ENCODE data around the gene NGDN.

NGDN gene

DNA sequence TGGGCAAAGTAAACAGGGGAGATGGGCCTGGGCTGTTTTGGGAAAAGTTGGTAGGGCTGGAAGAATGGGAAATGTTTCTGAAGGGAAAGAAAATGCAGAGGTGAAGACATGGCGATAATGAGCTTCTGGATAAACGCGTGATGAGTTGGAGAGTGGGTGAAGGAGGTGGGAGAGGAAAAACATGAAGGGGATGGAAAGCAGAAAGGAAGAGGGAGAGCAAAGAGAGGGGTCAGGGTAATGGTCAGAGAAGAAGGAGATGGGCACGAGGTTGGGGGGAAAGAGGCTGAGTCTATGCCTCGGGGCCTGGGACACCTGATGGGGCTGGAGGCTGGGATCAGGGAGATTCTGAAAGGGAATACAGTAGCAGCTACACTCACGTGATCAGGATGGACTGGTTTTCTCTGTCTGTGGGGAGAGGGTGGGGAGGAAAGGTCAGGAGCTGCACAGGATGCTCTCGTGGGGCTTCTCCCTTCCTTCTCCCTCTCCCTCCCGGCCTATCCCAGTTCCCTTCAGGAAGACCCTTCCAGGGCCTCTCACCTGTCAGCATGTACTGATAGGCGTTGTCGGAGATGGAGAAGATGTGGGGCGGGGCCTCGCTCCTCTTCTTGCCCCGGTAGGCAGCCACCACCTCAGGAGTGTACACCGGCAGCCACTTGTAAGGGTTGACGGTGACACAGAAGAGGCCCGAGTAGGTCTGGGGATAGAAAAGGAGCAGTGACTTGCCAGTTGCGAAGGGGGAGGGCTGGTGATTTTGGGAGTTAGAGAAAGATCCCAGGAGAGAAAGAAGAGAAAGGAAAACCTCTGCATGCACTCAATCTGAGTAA is 37.2 kb upstream of the NGDN start:
- peaks cover 0 to 19% (median 4%) of the 10 kb centered on the region in 5 donors for H3K27me3 ChIP-seq (ENCODE audit: control insufficient read depth in 5 of 5, insufficient read depth in 4 of 5, low read length in 5 of 5)
- no peak overlapping the region for H3K4me3 ChIP-seq (ENCODE audit: low read depth in 1 of 5, low read length in 5 of 5)
- H3K4me1 ChIP-seq (ENCODE audit: control insufficient read depth in 5 of 5, insufficient read depth in 5 of 5, low read length in 5 of 5): no peaks in the 10 kb centered on the region
- H3K27ac ChIP-seq (ENCODE audit: low read depth, low read length): no peak overlapping the region
- H3K9ac ChIP-seq (ENCODE audit: low read length in 5 of 5): no peak overlapping the region
- no peaks in the 10 kb centered on the region for H3K9me3 ChIP-seq (ENCODE audit: control insufficient read depth in 5 of 5, low read length in 5 of 5)
- H3K36me3 ChIP-seq (ENCODE audit: control insufficient read depth in 5 of 5, insufficient read depth in 5 of 5, low read length in 5 of 5): no peaks in the 10 kb centered on the region

GRCh38 chr14:23432946-23433345 is 36.6 kb upstream of the NGDN start:
- Histone ChIP-seq H3K27me3 (ENCODE audit: control insufficient read depth in 5 of 5, insufficient read depth in 4 of 5, low read length in 5 of 5) (peaks cover 0 to 19% (median 4%) of the 10 kb centered on the region in 5 donors), H3K4me1 (ENCODE audit: control insufficient read depth in 5 of 5, insufficient read depth in 5 of 5, low read length in 5 of 5) (no peaks in the 10 kb centered on the region), H3K4me3 (ENCODE audit: low read depth in 1 of 5, low read length in 5 of 5) (no peak overlapping the region), H3K27ac (ENCODE audit: low read depth, low read length) (no peak overlapping the region), H3K9ac (ENCODE audit: low read length in 5 of 5) (no peak overlapping the region), H3K9me3 (ENCODE audit: control insufficient read depth in 5 of 5, low read length in 5 of 5) (no peaks in the 10 kb centered on the region), H3K36me3 (ENCODE audit: control insufficient read depth in 5 of 5, insufficient read depth in 5 of 5, low read length in 5 of 5) (no peaks in the 10 kb centered on the region)

DNA sequence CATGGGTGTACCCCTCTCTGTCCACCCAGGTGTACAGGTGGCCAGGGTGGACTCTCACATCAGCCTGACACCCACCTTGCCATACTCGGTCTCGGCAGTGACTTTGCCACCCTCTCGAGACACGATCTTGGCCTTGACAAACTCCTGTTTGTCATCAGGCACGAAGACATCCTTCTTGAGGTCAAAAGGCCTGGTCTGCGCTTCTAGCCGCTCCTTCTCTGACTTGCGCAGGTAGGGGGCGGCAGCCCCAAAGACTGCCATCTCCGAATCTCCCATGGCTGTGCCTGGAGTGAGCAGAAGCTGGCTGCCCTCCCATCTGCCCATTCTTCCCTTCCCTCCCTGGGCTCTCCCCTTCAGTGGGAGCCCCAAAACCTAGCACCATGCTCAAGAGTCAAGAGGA is 36.0 kb upstream of the NGDN start:
- Histone ChIP-seq H3K4me3 (ENCODE audit: low read depth in 1 of 5, low read length in 5 of 5) (no peak overlapping the region), H3K27ac (ENCODE audit: low read depth, low read length) (no peak overlapping the region), H3K9me3 (ENCODE audit: control insufficient read depth in 5 of 5, low read length in 5 of 5) (no peaks in the 10 kb centered on the region), H3K4me1 (ENCODE audit: control insufficient read depth in 5 of 5, insufficient read depth in 5 of 5, low read length in 5 of 5) (no peaks in the 10 kb centered on the region), H3K36me3 (ENCODE audit: control insufficient read depth in 5 of 5, insufficient read depth in 5 of 5, low read length in 5 of 5) (no peaks in the 10 kb centered on the region), H3K9ac (ENCODE audit: low read length in 5 of 5) (no peak overlapping the region), H3K27me3 (ENCODE audit: control insufficient read depth in 5 of 5, insufficient read depth in 4 of 5, low read length in 5 of 5) (peaks cover 0 to 19% (median 4%) of the 10 kb centered on the region in 5 donors)

DNA sequence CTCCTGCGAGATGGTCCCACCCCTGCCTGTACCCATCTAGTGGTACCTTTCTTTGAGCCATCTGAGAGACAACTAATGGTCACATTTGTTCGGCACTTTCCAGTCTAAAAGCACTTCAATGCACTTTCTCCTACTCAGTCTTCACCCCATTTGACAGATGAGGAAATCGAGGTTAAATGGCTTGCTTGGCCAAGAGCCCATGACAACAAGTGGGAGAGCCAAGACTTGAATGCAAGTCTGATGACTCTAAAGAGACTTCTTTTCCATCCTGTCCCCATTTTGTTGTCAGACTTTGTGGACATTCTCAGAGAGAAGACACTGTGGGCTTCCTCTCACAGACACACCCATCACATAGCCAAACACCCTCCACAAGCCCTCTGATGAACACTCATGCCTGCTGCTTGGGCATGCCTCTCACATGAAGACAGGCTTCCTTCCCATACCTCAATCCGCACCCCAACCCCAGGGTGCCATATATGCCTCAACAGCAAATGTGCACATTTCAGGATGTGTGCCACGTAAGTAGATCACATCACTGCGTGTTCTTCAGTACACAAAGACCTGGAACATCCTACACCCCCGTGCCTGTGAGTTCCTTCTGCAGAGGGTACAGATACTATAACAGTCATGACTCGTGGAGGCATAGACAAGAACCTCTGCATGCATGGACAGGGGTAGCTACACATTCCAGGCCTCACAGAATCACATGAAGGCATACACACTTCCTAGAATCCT is 34.8 kb upstream of the NGDN start:
- Histone ChIP-seq H3K4me3 (ENCODE audit: low read depth in 1 of 5, low read length in 5 of 5) (no peak overlapping the region), H3K9ac (ENCODE audit: low read length in 5 of 5) (no peak overlapping the region), H3K27ac (ENCODE audit: low read depth, low read length) (no peak overlapping the region), H3K4me1 (ENCODE audit: control insufficient read depth in 5 of 5, insufficient read depth in 5 of 5, low read length in 5 of 5) (no peaks in the 10 kb centered on the region), H3K27me3 (ENCODE audit: control insufficient read depth in 5 of 5, insufficient read depth in 4 of 5, low read length in 5 of 5) (peaks cover 0 to 21% (median 0%) of the 10 kb centered on the region in 5 donors), H3K9me3 (ENCODE audit: control insufficient read depth in 5 of 5, low read length in 5 of 5) (no peaks in the 10 kb centered on the region), H3K36me3 (ENCODE audit: control insufficient read depth in 5 of 5, insufficient read depth in 5 of 5, low read length in 5 of 5) (no peaks in the 10 kb centered on the region)

DNA sequence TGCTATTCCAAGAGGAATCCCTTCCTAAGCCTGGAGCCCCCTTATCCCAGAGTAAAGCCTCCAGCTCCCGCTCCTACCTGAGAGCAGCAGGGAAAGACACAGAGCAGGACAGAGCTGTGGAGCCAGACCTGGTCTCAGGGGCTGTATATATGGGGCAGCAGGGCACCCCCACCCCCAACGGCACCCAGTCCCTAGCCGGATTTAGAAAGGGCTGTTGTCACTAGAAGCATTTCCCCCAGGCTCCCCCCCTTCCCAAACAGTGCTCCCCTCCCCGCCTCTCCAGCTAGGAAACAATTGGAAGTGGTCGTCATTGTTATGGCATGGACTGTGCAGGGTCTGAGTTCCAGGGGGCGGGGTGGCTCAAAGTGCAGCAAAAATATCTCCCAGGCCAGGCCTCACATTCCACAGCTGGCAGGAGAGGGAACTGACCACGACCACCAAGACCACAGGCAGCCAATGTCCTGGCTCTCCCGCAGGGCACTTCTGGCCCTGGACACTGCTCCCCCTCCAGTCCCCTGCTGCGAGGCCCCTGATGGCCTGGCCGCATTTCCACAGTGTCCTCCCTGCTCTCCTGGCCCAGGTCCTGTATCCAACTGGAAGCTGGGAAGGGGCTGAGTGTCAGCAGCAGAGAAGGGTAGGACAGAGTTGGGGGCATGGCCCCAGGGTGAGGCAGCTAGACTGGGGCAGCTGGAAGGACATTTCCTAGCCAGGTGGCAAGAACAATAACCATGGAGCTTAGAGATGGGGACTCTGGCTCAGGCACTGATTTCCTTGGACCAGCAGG is 33.8 kb upstream of the NGDN start, which contains the start of gene MYH7:
Gene MYH7, minus strand, starts transcription at position 118 of the 784 bp plus-strand sequence. CDS start 1,928 bp downstream, outside the sequence.
- no peak within 1 kb of the TSS for H3K4me3 ChIP-seq (ENCODE audit: low read depth in 1 of 5, low read length in 5 of 5)
- H3K27me3 ChIP-seq (ENCODE audit: control insufficient read depth in 5 of 5, insufficient read depth in 4 of 5, low read length in 5 of 5): peaks cover 0 to 11% (median 0%) of the 10 kb centered on the region in 5 donors
- no peaks in the 10 kb centered on the region for H3K36me3 ChIP-seq (ENCODE audit: control insufficient read depth in 5 of 5, insufficient read depth in 5 of 5, low read length in 5 of 5)
- no peak within 1 kb of the TSS for H3K27ac ChIP-seq (ENCODE audit: low read depth, low read length)
- no peak within 1 kb of the TSS for H3K9ac ChIP-seq (ENCODE audit: low read length in 5 of 5)
- no peaks in the 10 kb centered on the region for H3K9me3 ChIP-seq (ENCODE audit: control insufficient read depth in 5 of 5, low read length in 5 of 5)
- H3K4me1 ChIP-seq (ENCODE audit: control insufficient read depth in 5 of 5, insufficient read depth in 5 of 5, low read length in 5 of 5): no peaks in the 10 kb centered on the region

- no peaks in the 10 kb centered on the region for H3K9me3 ChIP-seq (ENCODE audit: control insufficient read depth in 5 of 5, low read length in 5 of 5)
- no peak overlapping the region for H3K4me3 ChIP-seq (ENCODE audit: low read depth in 1 of 5, low read length in 5 of 5)
- H3K27me3 ChIP-seq (ENCODE audit: control insufficient read depth in 5 of 5, insufficient read depth in 4 of 5, low read length in 5 of 5): peaks cover 0 to 11% (median 0%) of the 10 kb centered on the region in 5 donors
- H3K27ac ChIP-seq (ENCODE audit: low read depth, low read length): no peak overlapping the region
- H3K9ac ChIP-seq (ENCODE audit: low read length in 5 of 5): no peak overlapping the region
- H3K36me3 ChIP-seq (ENCODE audit: control insufficient read depth in 5 of 5, insufficient read depth in 5 of 5, low read length in 5 of 5): no peaks in the 10 kb centered on the region
- H3K4me1 ChIP-seq (ENCODE audit: control insufficient read depth in 5 of 5, insufficient read depth in 5 of 5, low read length in 5 of 5): no peaks in the 10 kb centered on the region
Observed at GRCh38 chr14:23436327-23437132, 33.0 kb upstream of the NGDN start.

GRCh38 chr14:23437133-23438100 is 32.1 kb upstream of the NGDN start:
- Histone ChIP-seq H3K9ac (ENCODE audit: low read length in 5 of 5) (no peak overlapping the region), H3K9me3 (ENCODE audit: control insufficient read depth in 5 of 5, low read length in 5 of 5) (no peaks in the 10 kb centered on the region), H3K27ac (ENCODE audit: low read depth, low read length) (no peak overlapping the region), H3K4me1 (ENCODE audit: control insufficient read depth in 5 of 5, insufficient read depth in 5 of 5, low read length in 5 of 5) (no peaks in the 10 kb centered on the region), H3K36me3 (ENCODE audit: control insufficient read depth in 5 of 5, insufficient read depth in 5 of 5, low read length in 5 of 5) (no peaks in the 10 kb centered on the region), H3K4me3 (ENCODE audit: low read depth in 1 of 5, low read length in 5 of 5) (no peak overlapping the region), H3K27me3 (ENCODE audit: control insufficient read depth in 5 of 5, insufficient read depth in 4 of 5, low read length in 5 of 5) (peaks cover 0 to 14% (median 0%) of the 10 kb centered on the region in 5 donors)

DNA sequence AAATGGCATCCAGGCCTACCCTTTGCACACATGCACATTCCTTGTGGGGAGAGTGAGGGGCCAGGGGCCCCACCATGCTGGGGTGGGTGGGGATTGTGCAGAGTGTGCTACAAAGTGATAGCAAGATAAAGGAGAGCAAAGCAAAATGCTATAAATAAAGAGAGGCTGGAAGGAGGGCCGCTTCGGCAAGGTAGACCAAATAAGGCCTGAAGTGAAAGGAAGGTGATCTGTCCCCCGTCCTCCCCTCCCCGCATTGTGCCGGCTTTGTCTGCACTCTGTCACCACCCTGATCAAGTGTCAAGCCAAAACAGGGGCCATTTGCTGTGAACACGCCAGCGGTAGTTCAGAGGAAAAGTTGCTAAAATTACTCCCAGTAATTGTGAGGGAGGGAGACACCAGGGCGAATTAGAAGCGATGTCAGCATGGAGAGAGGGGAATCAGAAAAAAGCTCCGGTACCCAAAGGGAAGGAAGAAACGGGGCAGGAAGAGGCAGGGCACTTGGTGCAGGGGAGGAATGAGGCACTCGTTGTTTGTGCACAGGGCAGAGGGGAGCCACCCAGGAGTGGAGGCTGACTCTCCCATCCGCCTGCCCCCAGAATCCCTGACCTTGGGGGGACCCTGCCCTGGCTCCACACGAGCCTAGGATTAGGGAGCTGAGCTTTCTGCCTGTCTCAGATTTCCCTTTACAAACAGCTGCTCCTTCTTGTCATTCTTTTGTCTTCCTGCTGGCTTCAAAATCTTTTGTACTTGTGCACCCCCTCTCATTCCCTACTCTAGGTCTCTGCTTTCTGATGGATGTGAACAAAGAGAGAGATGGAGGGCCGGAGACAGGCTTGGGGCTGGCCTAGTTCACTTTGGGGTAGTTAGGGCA is 31.2 kb upstream of the NGDN start:
- H3K36me3 ChIP-seq (ENCODE audit: control insufficient read depth in 5 of 5, insufficient read depth in 5 of 5, low read length in 5 of 5): no peaks in the 10 kb centered on the region
- no peaks in the 10 kb centered on the region for H3K9me3 ChIP-seq (ENCODE audit: control insufficient read depth in 5 of 5, low read length in 5 of 5)
- H3K27me3 ChIP-seq (ENCODE audit: control insufficient read depth in 5 of 5, insufficient read depth in 4 of 5, low read length in 5 of 5): peaks cover 0 to 16% (median 0%) of the 10 kb centered on the region in 5 donors
- no peaks in the 10 kb centered on the region for H3K4me1 ChIP-seq (ENCODE audit: control insufficient read depth in 5 of 5, insufficient read depth in 5 of 5, low read length in 5 of 5)
- no peak overlapping the region for H3K4me3 ChIP-seq (ENCODE audit: low read depth in 1 of 5, low read length in 5 of 5)
- no peak overlapping the region for H3K27ac ChIP-seq (ENCODE audit: low read depth, low read length)
- H3K9ac ChIP-seq (ENCODE audit: low read length in 5 of 5): no peak overlapping the region
